ENCODE measurements around the gene MFAP5.

DNA sequence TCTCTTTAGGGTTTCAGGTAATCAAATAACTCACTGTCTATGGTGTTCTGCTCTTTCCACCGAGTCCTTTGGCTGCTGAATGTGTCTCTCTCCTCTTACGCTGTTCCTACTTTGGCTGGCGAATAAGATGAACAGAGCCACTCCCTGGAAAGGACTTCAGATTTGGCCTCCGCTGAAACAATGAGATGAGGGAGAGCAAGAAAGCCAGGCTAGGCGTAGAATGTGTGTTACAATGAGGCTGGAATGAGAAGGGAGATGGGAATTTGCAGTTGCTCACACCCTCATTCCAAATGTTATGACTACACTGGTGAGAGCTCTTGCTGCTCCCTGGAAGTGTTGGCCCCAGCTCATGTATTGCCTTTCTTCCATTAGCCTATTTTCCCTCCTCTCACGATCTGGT is at the start of gene MFAP5:
- TF ChIP-seq EZH2phosphoT487 (IDR thresholded peaks at IDR 0.05; ENCODE audit: borderline replicate concordance, low read length), result no peak
- TF ChIP-seq, protein P1, sequence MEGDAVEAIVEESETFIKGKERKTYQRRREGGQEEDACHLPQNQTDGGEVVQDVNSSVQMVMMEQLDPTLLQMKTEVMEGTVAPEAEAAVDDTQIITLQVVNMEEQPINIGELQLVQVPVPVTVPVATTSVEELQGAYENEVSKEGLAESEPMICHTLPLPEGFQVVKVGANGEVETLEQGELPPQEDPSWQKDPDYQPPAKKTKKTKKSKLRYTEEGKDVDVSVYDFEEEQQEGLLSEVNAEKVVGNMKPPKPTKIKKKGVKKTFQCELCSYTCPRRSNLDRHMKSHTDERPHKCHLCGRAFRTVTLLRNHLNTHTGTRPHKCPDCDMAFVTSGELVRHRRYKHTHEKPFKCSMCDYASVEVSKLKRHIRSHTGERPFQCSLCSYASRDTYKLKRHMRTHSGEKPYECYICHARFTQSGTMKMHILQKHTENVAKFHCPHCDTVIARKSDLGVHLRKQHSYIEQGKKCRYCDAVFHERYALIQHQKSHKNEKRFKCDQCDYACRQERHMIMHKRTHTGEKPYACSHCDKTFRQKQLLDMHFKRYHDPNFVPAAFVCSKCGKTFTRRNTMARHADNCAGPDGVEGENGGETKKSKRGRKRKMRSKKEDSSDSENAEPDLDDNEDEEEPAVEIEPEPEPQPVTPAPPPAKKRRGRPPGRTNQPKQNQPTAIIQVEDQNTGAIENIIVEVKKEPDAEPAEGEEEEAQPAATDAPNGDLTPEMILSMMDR (conservative IDR thresholded peaks at IDR 0.05; ENCODE audit: low read depth, low read length), result no peak

Data from PC-3 (cell line).